ENCODE results near the gene SLC1A1.

The SLC1A1 gene

DNA sequence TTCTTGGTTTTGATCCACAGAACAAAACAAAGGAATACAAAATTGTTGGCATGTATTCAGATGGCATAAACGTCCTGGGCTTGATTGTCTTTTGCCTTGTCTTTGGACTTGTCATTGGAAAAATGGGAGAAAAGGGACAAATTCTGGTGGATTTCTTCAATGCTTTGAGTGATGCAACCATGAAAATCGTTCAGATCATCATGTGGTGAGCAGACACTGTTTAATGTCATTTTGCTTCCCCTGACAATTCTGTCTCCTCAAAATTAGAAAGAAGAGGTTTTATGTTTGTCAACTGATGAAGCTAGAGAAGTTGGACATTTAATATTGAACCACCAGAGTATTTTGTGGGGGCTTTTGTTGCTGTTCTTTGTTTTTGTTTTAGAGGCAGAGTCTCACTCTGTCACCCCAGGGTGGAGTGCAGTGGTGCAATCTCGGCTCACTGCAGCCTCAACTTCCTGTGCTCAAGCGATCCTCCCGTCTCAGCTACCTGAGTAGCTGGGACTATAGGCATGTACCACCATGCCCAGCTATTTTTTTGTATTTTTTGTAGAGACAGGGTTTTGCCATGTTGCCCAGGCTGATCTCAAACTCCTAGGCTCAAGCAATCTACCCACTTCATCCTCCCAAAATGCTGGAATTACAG lies 82.0 kb downstream of the SLC1A1 start:
- DNase-seq (ENCODE audit: low read depth, low spot score), result no peak
- Histone ChIP-seq H3K27ac (no peak overlapping the region), H3K9ac (ENCODE audit: insufficient read length) (no peak overlapping the region), H3K36me3 (ENCODE audit: insufficient read depth, low read length) (peaks cover 11% of the 10 kb centered on the region), H3K9me3 (ENCODE audit: low read depth, low read length) (no peaks in the 10 kb centered on the region), H3K4me3 (no peak overlapping the region)
- no peak for TF ChIP-seq POLR2AphosphoS5 (IDR thresholded peaks at IDR 0.05; ENCODE audit: borderline replicate concordance, low read depth, low read length)
- no peak for TF ChIP-seq FOXP2 (optimal IDR thresholded peaks at IDR 0.05; ENCODE audit: control extremely low read depth, extremely low read length, insufficient read depth)
- no peak for TF ChIP-seq EZH2 (IDR thresholded peaks at IDR 0.05)

DNA sequence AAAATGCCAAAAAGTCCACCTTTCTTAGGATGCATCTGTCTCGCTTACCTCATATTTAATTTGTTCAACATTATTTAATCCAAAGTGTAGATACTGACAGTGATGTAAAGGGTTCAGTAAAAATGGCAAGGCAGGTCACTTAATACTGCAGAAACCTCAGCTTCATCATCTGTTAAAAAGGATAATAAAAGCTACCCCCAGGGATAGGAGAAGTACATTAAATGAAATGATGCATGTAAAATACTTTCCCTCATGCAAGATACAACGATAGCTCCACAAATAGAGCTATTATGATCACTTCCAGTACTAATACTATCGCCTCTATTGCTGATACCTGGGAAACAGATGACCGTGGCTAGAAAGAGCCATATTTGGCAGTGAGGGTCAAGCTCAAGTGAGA lies 82.9 kb downstream of the SLC1A1 start:
- Histone ChIP-seq H3K4me3 (no peak overlapping the region), H3K36me3 (ENCODE audit: insufficient read depth, low read length) (peaks cover 17% of the 10 kb centered on the region), H3K9me3 (ENCODE audit: low read depth, low read length) (no peaks in the 10 kb centered on the region), H3K9ac (ENCODE audit: insufficient read length) (no peak overlapping the region), H3K27ac (no peak overlapping the region)
- DNase-seq (ENCODE audit: low read depth, low spot score), result no peak
- TF ChIP-seq POLR2AphosphoS5 (IDR thresholded peaks at IDR 0.05; ENCODE audit: borderline replicate concordance, low read depth, low read length), result no peak
- no peak for TF ChIP-seq EZH2 (IDR thresholded peaks at IDR 0.05)
- TF ChIP-seq FOXP2 (optimal IDR thresholded peaks at IDR 0.05; ENCODE audit: control extremely low read depth, extremely low read length, insufficient read depth), result no peak

DNA sequence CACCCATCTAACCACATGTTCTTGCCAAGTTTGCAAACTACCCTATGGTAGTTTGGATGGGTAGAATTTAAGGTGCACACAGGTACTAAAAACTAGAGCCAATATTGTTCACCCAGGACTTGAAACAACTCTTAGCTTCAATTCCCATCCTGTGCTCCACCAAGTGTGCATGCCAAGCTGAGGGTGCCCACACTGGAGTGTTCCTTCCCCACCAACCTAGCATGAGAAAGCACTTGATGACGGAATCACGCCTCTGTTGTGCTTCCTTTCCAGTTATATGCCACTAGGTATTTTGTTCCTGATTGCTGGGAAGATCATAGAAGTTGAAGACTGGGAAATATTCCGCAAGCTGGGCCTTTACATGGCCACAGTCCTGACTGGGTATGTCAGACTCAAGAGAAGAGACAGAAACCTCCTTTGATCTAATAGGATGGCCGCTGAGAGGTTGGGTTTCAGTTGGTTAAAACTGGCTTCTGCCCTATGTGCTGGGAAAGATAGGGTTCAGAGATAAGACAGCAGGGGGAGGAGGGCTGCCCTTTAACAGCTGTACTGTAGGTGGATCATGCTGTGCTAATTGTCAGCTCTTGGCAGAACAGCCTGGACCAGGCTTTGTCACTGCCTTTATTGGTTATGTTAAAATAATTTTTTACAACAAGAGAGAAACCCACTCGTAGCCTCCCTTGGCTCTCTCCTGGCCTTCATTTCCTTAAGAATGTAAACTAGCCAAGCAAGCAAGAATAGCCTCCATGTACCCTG lies 83.5 kb downstream of the SLC1A1 start:
- TF ChIP-seq FOXP2 (optimal IDR thresholded peaks at IDR 0.05; ENCODE audit: control extremely low read depth, extremely low read length, insufficient read depth) (no peak), POLR2AphosphoS5 (IDR thresholded peaks at IDR 0.05; ENCODE audit: borderline replicate concordance, low read depth, low read length) (no peak), EZH2 (IDR thresholded peaks at IDR 0.05) (no peak)
- DNase-seq (ENCODE audit: low read depth, low spot score), result no peak

DNA sequence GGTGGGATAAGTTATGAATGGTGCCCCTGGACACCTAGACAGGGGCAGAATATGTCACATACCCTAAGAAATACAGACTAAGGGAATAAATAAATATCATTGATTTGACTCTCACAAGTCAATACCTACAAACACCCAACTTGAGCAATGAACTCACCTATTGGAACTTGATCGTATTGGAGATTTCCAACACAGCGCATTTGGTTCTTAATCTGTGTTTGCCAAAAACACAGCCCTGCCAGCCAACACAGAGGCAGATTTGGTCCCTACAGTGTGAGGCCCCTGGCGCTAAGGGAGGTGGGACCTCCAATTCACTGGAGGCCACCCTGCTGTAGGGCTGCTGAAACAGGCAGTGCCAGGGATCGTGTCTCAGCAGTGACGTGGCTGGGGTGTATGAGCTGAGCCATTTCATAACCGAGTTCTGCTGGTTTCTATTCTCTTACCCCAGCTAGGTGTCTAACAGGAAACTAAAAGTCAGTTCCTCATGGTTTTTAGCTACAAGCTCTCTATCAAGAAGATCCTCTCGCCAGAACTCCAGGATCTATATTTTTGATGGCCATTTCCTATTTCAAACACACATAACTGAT lies 84.5 kb downstream of the SLC1A1 start:
- DNase-seq (ENCODE audit: low read depth, low spot score), result no peak
- Histone ChIP-seq H3K9ac (ENCODE audit: insufficient read length) (no peak overlapping the region), H3K27ac (no peak overlapping the region), H3K36me3 (ENCODE audit: insufficient read depth, low read length) (peaks cover 24% of the 10 kb centered on the region), H3K9me3 (ENCODE audit: low read depth, low read length) (no peaks in the 10 kb centered on the region), H3K4me3 (no peak overlapping the region)
- no peak for TF ChIP-seq FOXP2 (optimal IDR thresholded peaks at IDR 0.05; ENCODE audit: control extremely low read depth, extremely low read length, insufficient read depth)
- TF ChIP-seq EZH2 (IDR thresholded peaks at IDR 0.05), result no peak
- no peak for TF ChIP-seq POLR2AphosphoS5 (IDR thresholded peaks at IDR 0.05; ENCODE audit: borderline replicate concordance, low read depth, low read length)

More for the DNA sequence above, 83.5 kb downstream of the SLC1A1 start:
- Histone ChIP-seq H3K4me3 (no peak overlapping the region), H3K9me3 (ENCODE audit: low read depth, low read length) (no peaks in the 10 kb centered on the region), H3K27ac (no peak overlapping the region), H3K9ac (ENCODE audit: insufficient read length) (no peak overlapping the region), H3K36me3 (ENCODE audit: insufficient read depth, low read length) (peaks cover 23% of the 10 kb centered on the region)

DNA sequence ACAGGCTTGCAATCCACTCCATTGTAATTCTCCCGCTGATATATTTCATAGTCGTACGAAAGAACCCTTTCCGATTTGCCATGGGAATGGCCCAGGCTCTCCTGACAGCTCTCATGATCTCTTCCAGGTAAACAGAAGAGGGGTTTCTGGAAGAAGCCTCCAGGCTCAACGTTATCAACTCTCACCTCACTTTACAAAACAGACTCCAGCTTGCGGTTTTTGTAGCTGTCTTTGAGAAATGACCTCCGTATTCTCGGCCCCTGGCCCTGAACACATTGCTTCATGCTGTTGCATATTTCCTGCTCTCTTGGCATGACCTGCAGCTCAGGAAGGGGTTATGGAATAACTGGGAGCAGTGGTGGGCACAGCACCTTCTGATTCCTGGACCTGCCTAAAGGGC lies 85.7 kb downstream of the SLC1A1 start:
- TF ChIP-seq FOXP2 (optimal IDR thresholded peaks at IDR 0.05; ENCODE audit: control extremely low read depth, extremely low read length, insufficient read depth) (no peak), EZH2 (IDR thresholded peaks at IDR 0.05) (no peak), POLR2AphosphoS5 (IDR thresholded peaks at IDR 0.05; ENCODE audit: borderline replicate concordance, low read depth, low read length) (no peak)
- H3K36me3 ChIP-seq (ENCODE audit: insufficient read depth, low read length), result peaks cover 24% of the 10 kb centered on the region
- no peak overlapping the region for H3K27ac ChIP-seq
- no peak for DNase-seq (ENCODE audit: low read depth, low spot score)
- H3K4me3 ChIP-seq, result no peak overlapping the region
- no peak overlapping the region for H3K9ac ChIP-seq (ENCODE audit: insufficient read length)
- no peaks in the 10 kb centered on the region for H3K9me3 ChIP-seq (ENCODE audit: low read depth, low read length)

DNA sequence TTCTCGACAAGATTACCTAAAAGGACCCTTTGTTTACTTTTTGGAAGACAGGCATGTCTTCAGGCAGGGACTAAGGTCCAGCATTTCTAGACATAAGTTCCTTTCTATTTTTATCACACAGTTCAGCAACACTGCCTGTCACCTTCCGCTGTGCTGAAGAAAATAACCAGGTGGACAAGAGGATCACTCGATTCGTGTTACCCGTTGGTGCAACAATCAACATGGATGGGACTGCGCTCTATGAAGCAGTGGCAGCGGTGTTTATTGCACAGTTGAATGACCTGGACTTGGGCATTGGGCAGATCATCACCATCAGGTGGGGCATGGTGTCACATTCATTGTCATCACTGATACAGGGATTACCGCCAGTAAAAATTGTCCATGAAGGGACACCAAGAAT lies 86.2 kb downstream of the SLC1A1 start:
- no peaks in the 10 kb centered on the region for H3K9me3 ChIP-seq (ENCODE audit: low read depth, low read length)
- H3K27ac ChIP-seq, result no peak overlapping the region
- no peak for TF ChIP-seq FOXP2 (optimal IDR thresholded peaks at IDR 0.05; ENCODE audit: control extremely low read depth, extremely low read length, insufficient read depth)
- TF ChIP-seq EZH2 (IDR thresholded peaks at IDR 0.05), result no peak
- no peak for TF ChIP-seq POLR2AphosphoS5 (IDR thresholded peaks at IDR 0.05; ENCODE audit: borderline replicate concordance, low read depth, low read length)
- H3K36me3 ChIP-seq (ENCODE audit: insufficient read depth, low read length), result peaks cover 24% of the 10 kb centered on the region
- no peak for DNase-seq (ENCODE audit: low read depth, low spot score)
- H3K4me3 ChIP-seq, result no peak overlapping the region
- no peak overlapping the region for H3K9ac ChIP-seq (ENCODE audit: insufficient read length)

DNA sequence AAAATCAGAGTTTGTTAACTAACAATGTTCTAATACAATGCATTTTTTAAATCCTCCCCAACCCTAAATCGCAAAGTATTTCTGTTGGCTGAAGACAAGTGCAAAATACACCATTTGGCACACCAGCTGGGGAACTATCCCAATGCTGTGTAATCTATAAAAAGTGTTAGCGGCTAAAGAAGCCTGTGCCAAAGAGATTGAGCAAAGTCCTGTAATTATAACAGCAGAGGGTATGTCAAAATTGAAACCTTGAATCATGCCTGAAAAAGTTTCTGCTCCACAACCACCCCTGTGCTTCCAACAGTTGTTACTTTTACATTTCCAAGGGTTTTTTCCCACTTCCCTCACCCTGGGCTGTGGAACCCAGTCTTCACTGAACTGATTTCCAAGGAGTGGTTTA lies 88.7 kb downstream of the SLC1A1 start:
- H3K4me3 ChIP-seq, result no peak overlapping the region

DNA sequence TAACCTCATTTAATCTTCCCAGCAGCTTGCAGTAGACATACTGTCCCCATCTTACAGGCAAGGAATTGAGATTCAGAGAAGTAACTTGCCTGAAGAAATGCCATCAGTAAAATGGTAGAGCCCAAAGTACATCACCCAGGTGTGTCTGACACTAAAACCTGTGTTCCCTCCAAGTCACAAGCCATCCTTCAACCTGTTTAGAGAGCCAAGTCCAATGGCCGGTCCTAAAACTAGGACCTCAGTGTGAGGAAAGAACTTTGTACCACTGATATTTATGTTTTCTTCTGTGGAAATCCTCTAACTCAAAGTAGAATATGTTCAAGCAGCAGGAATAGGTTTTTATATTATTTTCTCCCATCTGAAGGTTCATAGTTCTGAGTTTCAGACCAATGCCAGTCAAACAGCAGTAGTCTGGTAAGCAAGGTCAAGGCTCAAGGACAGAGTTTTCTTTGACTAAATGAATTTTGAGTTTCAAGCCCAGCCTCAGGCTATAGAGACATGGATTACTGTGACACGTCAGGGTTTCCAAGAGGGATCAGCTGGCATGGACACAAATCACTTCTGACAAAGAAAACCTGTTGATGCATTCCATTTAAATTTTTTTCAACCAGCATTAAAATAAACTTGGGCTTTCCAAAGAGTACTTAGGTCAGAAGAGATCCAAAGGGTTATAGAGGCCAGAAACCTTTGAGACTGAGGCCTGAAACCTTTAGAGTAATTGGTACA lies 90.9 kb downstream of the SLC1A1 start:
- Histone ChIP-seq H3K27ac (no peak overlapping the region), H3K36me3 (ENCODE audit: insufficient read depth, low read length) (peaks cover 24% of the 10 kb centered on the region), H3K9ac (ENCODE audit: insufficient read length) (no peak overlapping the region), H3K9me3 (ENCODE audit: low read depth, low read length) (no peaks in the 10 kb centered on the region), H3K4me3 (no peak overlapping the region)
- DNase-seq (ENCODE audit: low read depth, low spot score), result no peak
- TF ChIP-seq EZH2 (IDR thresholded peaks at IDR 0.05) (no peak), FOXP2 (optimal IDR thresholded peaks at IDR 0.05; ENCODE audit: control extremely low read depth, extremely low read length, insufficient read depth) (no peak), POLR2AphosphoS5 (IDR thresholded peaks at IDR 0.05; ENCODE audit: borderline replicate concordance, low read depth, low read length) (no peak)

More for the DNA sequence above, 88.7 kb downstream of the SLC1A1 start:
- Histone ChIP-seq H3K9ac (ENCODE audit: insufficient read length) (no peak overlapping the region), H3K27ac (0 out of 2 replicates have a peak overlapping the region, but pooled peaks have one; percentile 4), H3K9me3 (ENCODE audit: low read depth, low read length) (no peaks in the 10 kb centered on the region), H3K36me3 (ENCODE audit: insufficient read depth, low read length) (peaks cover 21% of the 10 kb centered on the region)
- TF ChIP-seq POLR2AphosphoS5 (IDR thresholded peaks at IDR 0.05; ENCODE audit: borderline replicate concordance, low read depth, low read length) (no peak), FOXP2 (optimal IDR thresholded peaks at IDR 0.05; ENCODE audit: control extremely low read depth, extremely low read length, insufficient read depth) (no peak), EZH2 (IDR thresholded peaks at IDR 0.05) (no peak)
- DNase-seq (ENCODE audit: low read depth, low spot score), result no peak
